Kidney (tissue), 14 donors: ENCODE data around the gene SIX3. TPM values are rescaled to one million over a fixed set of nuclear protein-coding genes. Genes with fewer than 3 reads are reported as not detected.

Experiments used
- DNase-seq, 5 donors: peaks; one replicate each; pipeline ENCODE4 v3.0.0-alpha.2; 2013 to 2020
- FAIRE-seq: peaks from 2 replicates; lab custom pipeline; 2012; peaks lifted over from hg19 to GRCh38; lab: Jason Lieb, UNC
- H3K27ac ChIP-seq, 2 donors: one replicate each; pipeline ENCODE4 v1.7.0; 2013; ENCODE audit warnings: low read depth in 2 of 2, low read length in 2 of 2, inconsistent platforms in 1 of 2
- H3K27me3 ChIP-seq: one replicate; pipeline ENCODE4 v1.7.1; 2013; ENCODE audit warnings: low read length, inconsistent platforms; ENCODE audit not compliant: control insufficient read depth, insufficient read depth
- H3K36me3 ChIP-seq, 3 donors: one replicate each; pipeline versions ENCODE4 v1.7.0 to v1.7.1; 2013; ENCODE audit warnings: low read length in 3 of 3, control low read depth in 1 of 3, inconsistent platforms in 1 of 3; ENCODE audit not compliant: insufficient read depth in 3 of 3, control insufficient read depth in 2 of 3
- H3K4me1 ChIP-seq, 3 donors: one replicate each; pipeline versions ENCODE4 v1.7.0 to v1.7.1; 2013; ENCODE audit warnings: low read length in 3 of 3, inconsistent platforms in 1 of 3, low read depth in 1 of 3; ENCODE audit not compliant: control insufficient read depth in 2 of 3, insufficient read depth in 2 of 3
- H3K4me3 ChIP-seq, 3 donors: one replicate each; pipeline versions ENCODE4 v1.7.0 to v1.8.1; 2013; ENCODE audit warnings: low read length in 3 of 3, control low read depth in 1 of 3, inconsistent platforms in 1 of 3
- H3K9ac ChIP-seq, 3 donors: one replicate each; pipeline versions ENCODE4 v1.7.0 to v1.7.1; 2013; ENCODE audit warnings: low read length in 3 of 3, control low read depth in 1 of 3, inconsistent platforms in 1 of 3
- H3K9me3 ChIP-seq, 3 donors: one replicate each; pipeline versions ENCODE4 v1.7.0 to v1.7.1; 2013; ENCODE audit warnings: low read length in 3 of 3, control low read depth in 1 of 3, inconsistent platforms in 1 of 3; ENCODE audit not compliant: control insufficient read depth in 2 of 3, insufficient read depth in 1 of 3
- CTCF ChIP-seq: IDR thresholded peaks from 3 replicates; pipeline ENCODE4 v1.5.1; 2012; ENCODE audit warnings: mild to moderate bottlenecking, moderate library complexity, borderline replicate concordance; ENCODE audit not compliant: insufficient read depth; ENCODE audit errors: extremely low read depth
- intact Hi-C: fragments of 100-400 bp; cut with DNase I; formaldehyde crosslinking; loops from one replicate; pipeline ENCODE4 v1.11.1; 2022
- polyA plus RNA-seq: library from polyadenylated mRNA; stranded (reverse); fragments of 350-450 nt; fragmentation: Illumina TruSeq; extraction: RNeasy Lipid Tissue Mini Kit (QIAGEN cat#74804); gene quantifications from one replicate; pipeline ENCODE4 v1.2.3, GENCODE V29; 2014; ENCODE audit warnings: low read depth, low replicate concordance; ENCODE audit not compliant: insufficient read depth
- total RNA-seq: library from RNA; stranded (reverse); fragmentation: NEBNext Ultra II Directional; extraction: Animal tissue kit (Norgen Biotek cat#: 25700); gene quantifications from one replicate; pipeline ENCODE4 v1.2.1, GENCODE V29; 2021
- donor health status: control.
- donor health status: control.
- donor health status: control.
- donor health status: control.
- donor health status: control.
- donor health status: DM: yes; HTN: yes; CAD: no.
- donor health status: Normal renal cell carcinoma (clear cell type).

SIX3 gene
- total and polyA plus RNA-seq, 2 donors from 2014 or later, result 0.16 to 0.19 TPM

- Histone ChIP-seq H3K4me3 (no peak overlapping the region), H3K27ac (no peak overlapping the region), H3K27me3 (peaks cover 16% of the 10 kb centered on the region), H3K36me3 (no peaks in the 10 kb centered on the region), H3K4me1 (peaks cover 0 to 10% (median 4%) of the 10 kb centered on the region in 3 donors), H3K9ac (no peak overlapping the region), H3K9me3 (no peaks in the 10 kb centered on the region)
- intact Hi-C loops, result loop anchor here (10.0 kb wide), 2 partner anchors 475 to 565 kb away; no protein-coding TSS in a partner anchor
- TF ChIP-seq CTCF, result no peak
- DNase-seq (peak in 1 of 5 donors; percentile 27), FAIRE-seq (no peak)
These were observed 18.4 kb downstream of the SIX3 start for GRCh38 chr2:44959855-44960254.

- no peak overlapping the region for H3K9ac ChIP-seq
- no peak for FAIRE-seq
- TF ChIP-seq CTCF, result no peak
- peak in 1 of 5 donors; percentile 30 for DNase-seq
- H3K9me3 ChIP-seq, result no peaks in the 10 kb centered on the region
- no peak overlapping the region for H3K4me3 ChIP-seq
- H3K4me1 ChIP-seq, result no peaks in the 10 kb centered on the region
- peaks cover 8% of the 10 kb centered on the region for H3K27me3 ChIP-seq
- intact Hi-C loops, result no loop called here
- H3K36me3 ChIP-seq, result no peaks in the 10 kb centered on the region
- H3K27ac ChIP-seq, result no peak overlapping the region
These were observed 19.4 kb downstream of the SIX3 start for GRCh38 chr2:44960871-44961270.

- peaks cover 4% of the 10 kb centered on the region for H3K27me3 ChIP-seq
- no peak for TF ChIP-seq CTCF
- no peaks in the 10 kb centered on the region for H3K9me3 ChIP-seq
- intact Hi-C loops, result no loop called here
- no peaks in the 10 kb centered on the region for H3K36me3 ChIP-seq
- FAIRE-seq (no peak), DNase-seq (no peak)
- no peak overlapping the region for H3K27ac ChIP-seq
- H3K4me3 ChIP-seq, result no peak overlapping the region
- no peaks in the 10 kb centered on the region for H3K4me1 ChIP-seq
- H3K9ac ChIP-seq, result no peak overlapping the region
These were observed 20.7 kb downstream of the SIX3 start for GRCh38 chr2:44962176-44962695.

- Histone ChIP-seq H3K9me3 (no peaks in the 10 kb centered on the region), H3K4me1 (no peaks in the 10 kb centered on the region), H3K4me3 (no peak overlapping the region), H3K27me3 (peaks cover 4% of the 10 kb centered on the region), H3K36me3 (no peaks in the 10 kb centered on the region), H3K9ac (no peak overlapping the region), H3K27ac (no peak overlapping the region)
- TF ChIP-seq CTCF, result no peak
- intact Hi-C loops, result no loop called here
- FAIRE-seq (no peak), DNase-seq (peak in 2 of 5 donors; percentile 29 to 53)
These were observed 23.3 kb downstream of the SIX3 start for GRCh38 chr2:44964752-44965236.
